HepG2 (cell line): ENCODE measurements around the gene BCL2L1. TPM values are rescaled to one million over a fixed set of nuclear protein-coding genes. Genes with fewer than 3 reads are reported as not detected.
A peak's percentile ranks its signal among the peaks of the same experiment; 100 is the strongest.

Experiments
- IRF1 ChIP-seq: sonication (generic); formaldehyde crosslinking; IDR thresholded peaks from 2 replicates; pipeline ENCODE4 v1.4.0; 2020; ENCODE audit warnings: low read depth, mild to moderate bottlenecking, missing genetic modification reagents
- KLF13 ChIP-seq: sonication (generic); formaldehyde crosslinking; IDR thresholded peaks from 2 replicates; pipeline ENCODE4 v1.4.0; 2020; ENCODE audit warnings: mild to moderate bottlenecking, missing genetic modification reagents
- POLR2A ChIP-seq, 2 experiments: IDR thresholded peaks; 2 replicates each; pipeline ENCODE4 v1.6.1; 2011; ENCODE audit warnings: low read depth in 2 of 2, low read length in 2 of 2, mild to moderate bottlenecking in 1 of 2, moderate library complexity in 1 of 2; ENCODE audit not compliant: insufficient read depth in 1 of 2
- RAD51 ChIP-seq: fragments of 450-650 bp; IDR thresholded peaks from 2 replicates; pipeline ENCODE4 v1.6.1; 2016; ENCODE audit warnings: borderline replicate concordance
- TRIM22 ChIP-seq: fragments of 450-650 bp; IDR thresholded peaks from 2 replicates; pipeline ENCODE4 v1.6.1; 2017
- ZFX ChIP-seq: sonication (generic); formaldehyde crosslinking; IDR thresholded peaks from 2 replicates; pipeline ENCODE4 v1.4.0; 2020; ENCODE audit warnings: mild to moderate bottlenecking, low read depth, missing genetic modification reagents, moderate library complexity
- ZNF30 ChIP-seq: sonication (generic); formaldehyde crosslinking; IDR thresholded peaks from 2 replicates; pipeline ENCODE4 v1.5.0; 2020; ENCODE audit warnings: mild to moderate bottlenecking, missing genetic modification reagents
- ZNF350 ChIP-seq: sonication (generic); formaldehyde crosslinking; IDR thresholded peaks from 2 replicates; pipeline ENCODE4 v1.4.0; 2020; ENCODE audit warnings: mild to moderate bottlenecking, low read depth, missing genetic modification reagents, borderline replicate concordance
- polyA plus RNA-seq, 8 experiments: library from polyadenylated mRNA; depleted of rRNA in 3 of 8; stranded (reverse) in 7 of 8; unstranded in 1 of 8; fragments of >200 nt; fragmentation: Illumina TruSeq in 4 of 8; extraction: Trizol in 4 of 8; gene quantifications; 2 replicates each; pipeline versions ENCODE4 v1.2.1 to v1.2.3, GENCODE V29; 2011 to 2016; ENCODE audit warnings: low read depth in 4 of 8, missing spikeins in 1 of 8, mixed read lengths in 1 of 8; ENCODE audit not compliant: insufficient read depth in 1 of 8
- total RNA-seq, 5 experiments: library from RNA; depleted of rRNA; stranded (reverse); fragments of >200 nt; fragmentation: Illumina TruSeq; extraction: Trizol; gene quantifications; 2 replicates each; pipeline ENCODE4 v1.2.3, GENCODE V29; 2016; ENCODE audit warnings: low read depth in 1 of 5
- TF ChIP-seq, protein P1 (sequence below): sonication (generic); formaldehyde crosslinking; IDR thresholded peaks from 2 replicates; pipeline ENCODE4 v1.5.0; 2020; ENCODE audit warnings: missing genetic modification reagents
- TF ChIP-seq, protein P2 (sequence below): sonication (generic); formaldehyde crosslinking; IDR thresholded peaks from 2 replicates; pipeline ENCODE4 v1.4.0; 2020; ENCODE audit warnings: missing genetic modification reagents, borderline replicate concordance
- TF ChIP-seq, protein P3 (sequence below): sonication (generic); formaldehyde crosslinking; IDR thresholded peaks from one replicate; pipeline ENCODE4 v1.5.1; 2020; ENCODE audit warnings: mild to moderate bottlenecking, missing genetic modification reagents; ENCODE audit errors: not compliant biosample characterization

Gene BCL2L1
- total and polyA plus RNA-seq, 2 of the 13 experiments (the other 11 are each of a cell fraction or from before 2014, with no cell fraction given), result 164 to 258 TPM

- no peak for TF ChIP-seq ZNF30 (CRISPR knock-in tag)
- TF ChIP-seq KLF13 (CRISPR knock-in tag), result no peak
- TF ChIP-seq, protein P1, sequence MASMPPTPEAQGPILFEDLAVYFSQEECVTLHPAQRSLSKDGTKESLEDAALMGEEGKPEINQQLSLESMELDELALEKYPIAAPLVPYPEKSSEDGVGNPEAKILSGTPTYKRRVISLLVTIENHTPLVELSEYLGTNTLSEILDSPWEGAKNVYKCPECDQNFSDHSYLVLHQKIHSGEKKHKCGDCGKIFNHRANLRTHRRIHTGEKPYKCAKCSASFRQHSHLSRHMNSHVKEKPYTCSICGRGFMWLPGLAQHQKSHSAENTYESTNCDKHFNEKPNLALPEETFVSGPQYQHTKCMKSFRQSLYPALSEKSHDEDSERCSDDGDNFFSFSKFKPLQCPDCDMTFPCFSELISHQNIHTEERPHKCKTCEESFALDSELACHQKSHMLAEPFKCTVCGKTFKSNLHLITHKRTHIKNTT, result no peak
- peak in 1 of 2 experiments; percentile 29; a peak in 2 of 4 replicates for TF ChIP-seq POLR2A (IDR thresholded peaks at IDR 0.05; ENCODE audit: insufficient read depth in 1 of 2, low read depth in 2 of 2, low read length in 2 of 2)
- TF ChIP-seq, protein P2, sequence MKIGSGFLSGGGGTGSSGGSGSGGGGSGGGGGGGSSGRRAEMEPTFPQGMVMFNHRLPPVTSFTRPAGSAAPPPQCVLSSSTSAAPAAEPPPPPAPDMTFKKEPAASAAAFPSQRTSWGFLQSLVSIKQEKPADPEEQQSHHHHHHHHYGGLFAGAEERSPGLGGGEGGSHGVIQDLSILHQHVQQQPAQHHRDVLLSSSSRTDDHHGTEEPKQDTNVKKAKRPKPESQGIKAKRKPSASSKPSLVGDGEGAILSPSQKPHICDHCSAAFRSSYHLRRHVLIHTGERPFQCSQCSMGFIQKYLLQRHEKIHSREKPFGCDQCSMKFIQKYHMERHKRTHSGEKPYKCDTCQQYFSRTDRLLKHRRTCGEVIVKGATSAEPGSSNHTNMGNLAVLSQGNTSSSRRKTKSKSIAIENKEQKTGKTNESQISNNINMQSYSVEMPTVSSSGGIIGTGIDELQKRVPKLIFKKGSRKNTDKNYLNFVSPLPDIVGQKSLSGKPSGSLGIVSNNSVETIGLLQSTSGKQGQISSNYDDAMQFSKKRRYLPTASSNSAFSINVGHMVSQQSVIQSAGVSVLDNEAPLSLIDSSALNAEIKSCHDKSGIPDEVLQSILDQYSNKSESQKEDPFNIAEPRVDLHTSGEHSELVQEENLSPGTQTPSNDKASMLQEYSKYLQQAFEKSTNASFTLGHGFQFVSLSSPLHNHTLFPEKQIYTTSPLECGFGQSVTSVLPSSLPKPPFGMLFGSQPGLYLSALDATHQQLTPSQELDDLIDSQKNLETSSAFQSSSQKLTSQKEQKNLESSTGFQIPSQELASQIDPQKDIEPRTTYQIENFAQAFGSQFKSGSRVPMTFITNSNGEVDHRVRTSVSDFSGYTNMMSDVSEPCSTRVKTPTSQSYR (CRISPR knock-in tag), result no peak; the same call in 1 of the 2 replicates
- TF ChIP-seq TRIM22, result no peak
- no peak for TF ChIP-seq IRF1 (CRISPR knock-in tag)
- TF ChIP-seq, protein P3, sequence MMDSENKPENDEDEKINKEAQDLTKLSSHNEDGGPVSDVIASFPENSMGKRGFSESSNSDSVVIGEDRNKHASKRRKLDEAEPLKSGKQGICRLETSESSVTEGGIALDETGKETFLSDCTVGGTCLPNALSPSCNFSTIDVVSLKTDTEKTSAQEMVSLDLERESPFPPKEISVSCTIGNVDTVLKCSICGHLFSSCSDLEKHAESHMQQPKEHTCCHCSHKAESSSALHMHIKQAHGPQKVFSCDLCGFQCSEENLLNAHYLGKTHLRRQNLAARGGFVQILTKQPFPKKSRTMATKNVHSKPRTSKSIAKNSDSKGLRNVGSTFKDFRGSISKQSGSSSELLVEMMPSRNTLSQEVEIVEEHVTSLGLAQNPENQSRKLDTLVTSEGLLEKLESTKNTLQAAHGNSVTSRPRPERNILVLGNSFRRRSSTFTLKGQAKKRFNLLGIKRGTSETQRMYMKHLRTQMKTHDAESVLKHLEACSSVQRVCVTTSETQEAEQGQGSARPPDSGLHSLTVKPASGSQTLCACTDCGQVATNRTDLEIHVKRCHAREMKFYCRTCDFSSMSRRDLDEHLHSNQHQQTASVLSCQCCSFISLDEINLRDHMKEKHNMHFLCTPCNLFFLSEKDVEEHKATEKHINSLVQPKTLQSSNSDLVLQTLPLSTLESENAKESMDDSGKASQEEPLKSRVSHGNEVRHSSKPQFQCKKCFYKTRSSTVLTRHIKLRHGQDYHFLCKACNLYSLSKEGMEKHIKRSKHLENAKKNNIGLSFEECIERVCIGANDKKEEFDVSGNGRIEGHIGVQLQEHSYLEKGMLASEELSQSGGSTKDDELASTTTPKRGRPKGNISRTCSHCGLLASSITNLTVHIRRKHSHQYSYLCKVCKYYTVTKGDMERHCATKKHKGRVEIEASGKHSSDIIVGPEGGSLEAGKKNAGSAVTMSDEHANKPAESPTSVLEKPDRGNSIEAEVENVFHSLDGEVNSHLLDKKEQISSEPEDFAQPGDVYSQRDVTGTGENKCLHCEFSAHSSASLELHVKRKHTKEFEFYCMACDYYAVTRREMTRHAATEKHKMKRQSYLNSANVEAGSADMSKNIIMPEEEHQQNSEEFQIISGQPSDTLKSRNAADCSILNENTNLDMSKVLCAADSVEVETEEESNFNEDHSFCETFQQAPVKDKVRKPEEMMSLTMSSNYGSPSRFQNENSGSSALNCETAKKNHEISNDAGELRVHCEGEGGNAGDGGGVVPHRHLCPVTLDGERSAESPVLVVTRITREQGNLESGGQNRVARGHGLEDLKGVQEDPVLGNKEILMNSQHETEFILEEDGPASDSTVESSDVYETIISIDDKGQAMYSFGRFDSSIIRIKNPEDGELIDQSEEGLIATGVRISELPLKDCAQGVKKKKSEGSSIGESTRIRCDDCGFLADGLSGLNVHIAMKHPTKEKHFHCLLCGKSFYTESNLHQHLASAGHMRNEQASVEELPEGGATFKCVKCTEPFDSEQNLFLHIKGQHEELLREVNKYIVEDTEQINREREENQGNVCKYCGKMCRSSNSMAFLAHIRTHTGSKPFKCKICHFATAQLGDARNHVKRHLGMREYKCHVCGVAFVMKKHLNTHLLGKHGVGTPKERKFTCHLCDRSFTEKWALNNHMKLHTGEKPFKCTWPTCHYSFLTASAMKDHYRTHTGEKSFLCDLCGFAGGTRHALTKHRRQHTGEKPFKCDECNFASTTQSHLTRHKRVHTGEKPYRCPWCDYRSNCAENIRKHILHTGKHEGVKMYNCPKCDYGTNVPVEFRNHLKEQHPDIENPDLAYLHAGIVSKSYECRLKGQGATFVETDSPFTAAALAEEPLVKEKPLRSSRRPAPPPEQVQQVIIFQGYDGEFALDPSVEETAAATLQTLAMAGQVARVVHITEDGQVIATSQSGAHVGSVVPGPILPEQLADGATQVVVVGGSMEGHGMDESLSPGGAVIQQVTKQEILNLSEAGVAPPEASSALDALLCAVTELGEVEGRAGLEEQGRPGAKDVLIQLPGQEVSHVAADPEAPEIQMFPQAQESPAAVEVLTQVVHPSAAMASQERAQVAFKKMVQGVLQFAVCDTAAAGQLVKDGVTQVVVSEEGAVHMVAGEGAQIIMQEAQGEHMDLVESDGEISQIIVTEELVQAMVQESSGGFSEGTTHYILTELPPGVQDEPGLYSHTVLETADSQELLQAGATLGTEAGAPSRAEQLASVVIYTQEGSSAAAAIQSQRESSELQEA, result no peak
- no peak for TF ChIP-seq RAD51
- TF ChIP-seq ZFX (CRISPR knock-in tag), result peak; percentile 68
- no peak for TF ChIP-seq ZNF350 (CRISPR knock-in tag)
Observed at GRCh38 chr20:31679357-31680285, 43.0 kb downstream of the BCL2L1 start (continued).
